Adipocyte (in vitro differentiated cells): ENCODE measurements around the gene FAM217B.
A peak's percentile ranks its signal among the peaks of the same experiment; 100 is the strongest.

Experiments used
- DNase-seq: peaks from one replicate; pipeline ENCODE4 v3.0.0-alpha.2; 2015; ENCODE audit warnings: low read depth
- H3K27me3 ChIP-seq: replicated peaks from 2 replicates; pipeline ENCODE4 v1.7.0; 2013; ENCODE audit warnings: mild to moderate bottlenecking, low read length, moderate library complexity; ENCODE audit not compliant: control insufficient read depth, insufficient read depth
- H3K36me3 ChIP-seq: 2 replicates; pipeline ENCODE4 v1.7.0; 2013; ENCODE audit warnings: low read length, mild to moderate bottlenecking, moderate library complexity; ENCODE audit not compliant: control insufficient read depth, insufficient read depth, severe bottlenecking
- H3K4me1 ChIP-seq: 2 replicates; pipeline ENCODE4 v1.7.0; 2013; ENCODE audit warnings: mild to moderate bottlenecking, low read length, moderate library complexity; ENCODE audit not compliant: control insufficient read depth, insufficient read depth
- H3K4me3 ChIP-seq: 2 replicates; pipeline ENCODE4 v1.7.0; 2013; ENCODE audit warnings: mild to moderate bottlenecking, low read length, moderate library complexity
- H3K9ac ChIP-seq: 2 replicates; pipeline ENCODE4 v1.7.0; 2013; ENCODE audit warnings: mild to moderate bottlenecking, low read length, moderate library complexity
- H3K9me3 ChIP-seq: 2 replicates; pipeline ENCODE4 v1.7.0; 2013; ENCODE audit warnings: mild to moderate bottlenecking, low read length, moderate library complexity; ENCODE audit not compliant: control insufficient read depth

Gene FAM217B

GRCh38 chr20:59939052-59939878 is 924 bp upstream of the FAM217B start:
- Histone ChIP-seq H3K36me3 (peaks cover 17% of the 10 kb centered on the region), H3K27me3 (no peaks in the 10 kb centered on the region), H3K9me3 (no peaks in the 10 kb centered on the region), H3K9ac (peak overlapping the region; percentile 96), H3K4me3 (peak overlapping the region; percentile 94), H3K4me1 (peaks cover 47% of the 10 kb centered on the region)
- DNase-seq: no peak

GRCh38 chr20:59939879-59940128 is 385 bp upstream of the FAM217B start:
- Histone ChIP-seq H3K4me1 (peaks cover 45% of the 10 kb centered on the region), H3K4me3 (peak overlapping the region; percentile 94), H3K9ac (peak overlapping the region; percentile 96), H3K27me3 (no peaks in the 10 kb centered on the region), H3K36me3 (peaks cover 22% of the 10 kb centered on the region), H3K9me3 (no peaks in the 10 kb centered on the region)
- DNase-seq: peak; percentile 57

- Histone ChIP-seq H3K36me3 (peaks cover 24% of the 10 kb centered on the region), H3K27me3 (no peaks in the 10 kb centered on the region), H3K9me3 (no peaks in the 10 kb centered on the region), H3K4me1 (peaks cover 53% of the 10 kb centered on the region), H3K4me3 (peak overlapping the region; percentile 94), H3K9ac (peak overlapping the region; percentile 96)
- no peak for DNase-seq
These were observed 736 bp downstream of the FAM217B start for GRCh38 chr20:59940956-59941294.

DNA sequence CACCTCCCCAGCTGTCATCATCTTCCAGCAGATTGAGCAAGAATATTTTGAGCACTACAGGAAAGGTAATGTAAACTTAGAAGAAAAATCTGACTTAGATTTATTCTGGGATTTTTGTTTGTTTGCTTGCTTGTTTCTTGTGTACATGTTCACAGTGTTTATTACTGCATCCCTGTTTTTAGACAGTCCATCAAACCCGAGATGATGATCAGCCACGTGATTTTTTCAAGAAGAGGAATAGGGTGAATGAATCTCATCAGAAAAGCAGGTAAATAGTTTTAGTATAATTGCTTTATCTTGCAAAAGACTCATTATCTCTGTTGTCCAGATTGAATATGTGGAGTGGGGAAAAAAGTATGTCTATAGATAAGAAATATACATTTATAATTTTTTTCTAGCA is 2.1 kb downstream of the FAM217B start:
- Histone ChIP-seq H3K4me1 (peaks cover 46% of the 10 kb centered on the region), H3K36me3 (peaks cover 24% of the 10 kb centered on the region), H3K9ac (no peak overlapping the region), H3K4me3 (no peak overlapping the region), H3K9me3 (no peaks in the 10 kb centered on the region), H3K27me3 (no peaks in the 10 kb centered on the region)
- DNase-seq: no peak

GRCh38 chr20:59944726-59945125 is 4.5 kb downstream of the FAM217B start:
- Histone ChIP-seq H3K4me3 (no peak overlapping the region), H3K4me1 (peaks cover 30% of the 10 kb centered on the region), H3K9me3 (no peaks in the 10 kb centered on the region), H3K27me3 (no peaks in the 10 kb centered on the region), H3K9ac (no peak overlapping the region), H3K36me3 (peaks cover 24% of the 10 kb centered on the region)
- no peak for DNase-seq

DNA sequence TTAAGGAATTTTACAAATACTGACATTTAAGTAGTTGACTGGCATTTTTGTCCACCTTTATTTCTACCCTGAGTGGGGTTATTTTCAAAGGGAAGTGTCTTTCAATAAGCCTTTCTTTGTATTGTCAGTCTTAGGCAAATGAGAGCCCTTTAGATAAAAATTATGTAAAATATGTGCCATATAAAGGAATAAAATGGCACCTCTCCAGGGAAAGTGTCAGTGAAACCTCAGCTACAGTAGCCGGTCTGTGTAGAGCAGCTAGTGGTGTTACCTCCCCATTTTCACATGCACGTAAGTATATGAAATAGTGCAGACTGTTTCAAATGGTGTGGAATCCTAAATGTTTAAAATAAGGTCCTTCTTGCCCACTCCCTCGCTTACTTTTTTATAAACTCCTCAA is 5.0 kb downstream of the FAM217B start:
- peaks cover 24% of the 10 kb centered on the region for H3K36me3 ChIP-seq
- no peak for DNase-seq
- H3K9me3 ChIP-seq: no peaks in the 10 kb centered on the region
- no peaks in the 10 kb centered on the region for H3K27me3 ChIP-seq
- H3K4me3 ChIP-seq: no peak overlapping the region
- H3K9ac ChIP-seq: no peak overlapping the region
- peaks cover 30% of the 10 kb centered on the region for H3K4me1 ChIP-seq

DNA sequence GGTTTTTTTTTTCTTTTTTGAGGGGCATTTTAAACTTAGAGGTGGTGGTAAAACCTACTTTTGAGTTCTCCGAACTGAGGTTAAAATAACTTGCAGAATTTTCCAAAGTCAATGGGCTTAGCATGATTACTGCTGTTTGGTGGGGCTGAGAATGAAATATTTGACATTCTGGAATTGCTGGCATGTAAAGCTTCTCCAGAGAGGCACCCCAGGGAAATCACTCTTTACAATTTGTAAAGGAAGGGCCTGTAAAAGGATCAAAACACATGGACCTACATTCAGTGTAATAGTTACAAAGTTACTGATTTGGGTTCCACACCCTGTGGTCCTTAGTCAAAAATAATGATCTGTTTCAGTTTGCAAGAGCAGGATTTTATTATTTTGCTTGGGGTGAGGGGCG is 5.5 kb downstream of the FAM217B start:
- peak; percentile 63 for DNase-seq
- Histone ChIP-seq H3K4me1 (peaks cover 30% of the 10 kb centered on the region), H3K27me3 (no peaks in the 10 kb centered on the region), H3K4me3 (no peak overlapping the region), H3K9ac (no peak overlapping the region), H3K36me3 (peaks cover 24% of the 10 kb centered on the region), H3K9me3 (no peaks in the 10 kb centered on the region)

DNA sequence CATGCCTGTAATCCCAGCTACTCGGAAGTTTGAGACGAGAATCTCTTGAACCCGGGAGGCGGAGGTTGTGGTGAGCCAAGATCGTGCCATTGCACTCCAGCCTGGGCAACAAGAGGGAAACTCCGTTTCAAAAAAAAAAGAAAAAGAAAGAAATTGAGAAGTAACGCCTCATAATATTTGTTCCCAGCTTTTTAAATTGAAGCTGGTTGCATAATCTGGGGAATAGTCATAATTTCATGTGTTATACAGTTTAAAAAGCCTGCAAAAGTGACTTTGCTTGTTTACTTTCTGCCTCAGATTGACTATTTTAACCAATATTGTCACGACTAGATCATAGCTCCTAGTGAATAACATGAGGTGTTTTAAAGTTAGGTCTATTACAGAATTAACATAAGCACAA is 7.2 kb downstream of the FAM217B start:
- Histone ChIP-seq H3K27me3 (no peaks in the 10 kb centered on the region), H3K4me1 (peaks cover 17% of the 10 kb centered on the region), H3K9me3 (no peaks in the 10 kb centered on the region), H3K36me3 (peaks cover 24% of the 10 kb centered on the region), H3K9ac (no peak overlapping the region), H3K4me3 (no peak overlapping the region)
- no peak for DNase-seq

- Histone ChIP-seq H3K4me1 (peaks cover 17% of the 10 kb centered on the region), H3K9me3 (no peaks in the 10 kb centered on the region)
- no peak for DNase-seq
These were observed 8.0 kb downstream of the FAM217B start for GRCh38 chr20:59948212-59948611.

GRCh38 chr20:59948828-59949720 is 8.9 kb downstream of the FAM217B start:
- no peaks in the 10 kb centered on the region for H3K27me3 ChIP-seq
- no peak overlapping the region for H3K4me3 ChIP-seq
- H3K9me3 ChIP-seq: no peaks in the 10 kb centered on the region
- peak overlapping the region; percentile 25 for H3K9ac ChIP-seq
- H3K4me1 ChIP-seq: peaks cover 17% of the 10 kb centered on the region
- H3K36me3 ChIP-seq: peaks cover 9% of the 10 kb centered on the region
- DNase-seq: peak; percentile 82

More at GRCh38 chr20:59948212-59948611, 8.0 kb downstream of the FAM217B start:
- H3K36me3 ChIP-seq: peaks cover 18% of the 10 kb centered on the region
- no peak overlapping the region for H3K9ac ChIP-seq
- H3K4me3 ChIP-seq: no peak overlapping the region
- H3K27me3 ChIP-seq: no peaks in the 10 kb centered on the region

DNA sequence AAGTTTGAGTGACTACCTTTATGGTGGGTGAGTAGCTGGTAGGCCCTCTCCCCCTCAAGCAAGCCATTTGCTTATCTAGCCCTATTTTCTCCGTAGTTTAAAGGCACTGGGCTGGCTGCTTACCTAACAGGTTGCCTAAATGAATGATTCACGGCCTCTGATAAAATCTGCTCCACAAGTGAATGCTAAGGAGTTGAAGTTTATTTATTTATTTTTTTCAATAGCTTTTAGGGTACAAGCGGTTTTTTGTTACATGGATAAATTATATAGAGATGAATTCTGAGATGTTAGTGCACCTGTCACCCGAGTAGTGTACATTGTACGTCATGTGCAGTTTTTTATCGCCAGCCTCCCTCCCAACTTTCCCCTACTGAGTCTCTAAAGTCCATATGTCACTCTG is 9.7 kb downstream of the FAM217B start:
- DNase-seq: no peak
- Histone ChIP-seq H3K4me1 (peaks cover 17% of the 10 kb centered on the region), H3K9me3 (no peaks in the 10 kb centered on the region), H3K36me3 (peaks cover under 1% of the 10 kb centered on the region), H3K9ac (no peak overlapping the region), H3K27me3 (no peaks in the 10 kb centered on the region), H3K4me3 (no peak overlapping the region)
